ENCODE measurements around the gene IQCN.
A peak's percentile ranks its signal among the peaks of the same experiment; 100 is the strongest.

IQCN gene

GRCh38 chr19:18229474-18229873 lies 44.8 kb downstream of the IQCN start:
- Histone ChIP-seq H3K4me3 (ENCODE audit: low read depth, low read length) (no peak overlapping the region), H3K9me3 (ENCODE audit: control insufficient read depth, insufficient read depth, low read depth, low read length) (no peaks in the 10 kb centered on the region), H3K27ac (ENCODE audit: extremely low read depth, low read depth, low read length) (no peak overlapping the region), H3K4me1 (ENCODE audit: control insufficient read depth, insufficient read depth, low read length) (no peaks in the 10 kb centered on the region; the same call in 1 of the 2 replicates), H3K36me3 (ENCODE audit: control insufficient read depth in 2 of 2, insufficient read depth in 1 of 2, low read length in 2 of 2) (no peaks in the 10 kb centered on the region)
- CTCF ChIA-PET: interaction anchor here (2.0 kb wide), 1 partner anchor 22 kb away, joined by 6 read pairs; no protein-coding TSS in a partner anchor
- POLR2A ChIA-PET: no interaction called here
- TF ChIP-seq SCRT2 (tag by site-specific recombination; IDR thresholded peaks at IDR 0.05) (no peak), GLIS2 (tag by site-specific recombination; IDR thresholded peaks at IDR 0.05) (no peak), ZNF580 (tag by site-specific recombination; IDR thresholded peaks at IDR 0.05) (0 out of 2 replicates have a peak, but pooled peaks have one; percentile 12)
- TF ChIP-seq, protein P1, sequence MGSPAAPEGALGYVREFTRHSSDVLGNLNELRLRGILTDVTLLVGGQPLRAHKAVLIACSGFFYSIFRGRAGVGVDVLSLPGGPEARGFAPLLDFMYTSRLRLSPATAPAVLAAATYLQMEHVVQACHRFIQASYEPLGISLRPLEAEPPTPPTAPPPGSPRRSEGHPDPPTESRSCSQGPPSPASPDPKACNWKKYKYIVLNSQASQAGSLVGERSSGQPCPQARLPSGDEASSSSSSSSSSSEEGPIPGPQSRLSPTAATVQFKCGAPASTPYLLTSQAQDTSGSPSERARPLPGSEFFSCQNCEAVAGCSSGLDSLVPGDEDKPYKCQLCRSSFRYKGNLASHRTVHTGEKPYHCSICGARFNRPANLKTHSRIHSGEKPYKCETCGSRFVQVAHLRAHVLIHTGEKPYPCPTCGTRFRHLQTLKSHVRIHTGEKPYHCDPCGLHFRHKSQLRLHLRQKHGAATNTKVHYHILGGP (tag by site-specific recombination; IDR thresholded peaks at IDR 0.05): no peak
- TF ChIP-seq, protein P2, sequence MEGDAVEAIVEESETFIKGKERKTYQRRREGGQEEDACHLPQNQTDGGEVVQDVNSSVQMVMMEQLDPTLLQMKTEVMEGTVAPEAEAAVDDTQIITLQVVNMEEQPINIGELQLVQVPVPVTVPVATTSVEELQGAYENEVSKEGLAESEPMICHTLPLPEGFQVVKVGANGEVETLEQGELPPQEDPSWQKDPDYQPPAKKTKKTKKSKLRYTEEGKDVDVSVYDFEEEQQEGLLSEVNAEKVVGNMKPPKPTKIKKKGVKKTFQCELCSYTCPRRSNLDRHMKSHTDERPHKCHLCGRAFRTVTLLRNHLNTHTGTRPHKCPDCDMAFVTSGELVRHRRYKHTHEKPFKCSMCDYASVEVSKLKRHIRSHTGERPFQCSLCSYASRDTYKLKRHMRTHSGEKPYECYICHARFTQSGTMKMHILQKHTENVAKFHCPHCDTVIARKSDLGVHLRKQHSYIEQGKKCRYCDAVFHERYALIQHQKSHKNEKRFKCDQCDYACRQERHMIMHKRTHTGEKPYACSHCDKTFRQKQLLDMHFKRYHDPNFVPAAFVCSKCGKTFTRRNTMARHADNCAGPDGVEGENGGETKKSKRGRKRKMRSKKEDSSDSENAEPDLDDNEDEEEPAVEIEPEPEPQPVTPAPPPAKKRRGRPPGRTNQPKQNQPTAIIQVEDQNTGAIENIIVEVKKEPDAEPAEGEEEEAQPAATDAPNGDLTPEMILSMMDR (tag by site-specific recombination; IDR thresholded peaks at IDR 0.05): 0 out of 2 replicates have a peak, but pooled peaks have one; percentile 7

- Histone ChIP-seq H3K27ac (ENCODE audit: extremely low read depth, low read depth, low read length) (no peak overlapping the region), H3K4me3 (ENCODE audit: low read depth, low read length) (no peak overlapping the region), H3K36me3 (ENCODE audit: control insufficient read depth in 2 of 2, insufficient read depth in 1 of 2, low read length in 2 of 2) (no peaks in the 10 kb centered on the region), H3K4me1 (ENCODE audit: control insufficient read depth, insufficient read depth, low read length) (no peaks in the 10 kb centered on the region; the same call in 1 of the 2 replicates), H3K9me3 (ENCODE audit: control insufficient read depth, insufficient read depth, low read depth, low read length) (no peaks in the 10 kb centered on the region)
- TF ChIP-seq ZNF785 (tag by site-specific recombination; IDR thresholded peaks at IDR 0.05): no peak
- no peak for TF ChIP-seq ZNF140 (tag by site-specific recombination; IDR thresholded peaks at IDR 0.05)
- TF ChIP-seq GLI4 (tag by site-specific recombination; IDR thresholded peaks at IDR 0.05): no peak
- TF ChIP-seq KLF9 (tag by site-specific recombination; IDR thresholded peaks at IDR 0.05; ENCODE audit: low read depth): no peak
- TF ChIP-seq ZNF202 (tag by site-specific recombination; IDR thresholded peaks at IDR 0.05; ENCODE audit: borderline replicate concordance): no peak
- TF ChIP-seq ZBTB20 (tag by site-specific recombination; IDR thresholded peaks at IDR 0.05): no peak
- TF ChIP-seq MYNN (tag by site-specific recombination; IDR thresholded peaks at IDR 0.05; ENCODE audit: borderline replicate concordance): no peak
- CTCF ChIA-PET: interaction anchor here (0.6 kb wide), 2 partner anchors 11 to 28 kb away, joined by 3 read pairs; no protein-coding TSS in a partner anchor
- POLR2A ChIA-PET: no interaction called here
These were observed 46.4 kb downstream of the IQCN start for GRCh38 chr19:18227781-18228271.

DNA sequence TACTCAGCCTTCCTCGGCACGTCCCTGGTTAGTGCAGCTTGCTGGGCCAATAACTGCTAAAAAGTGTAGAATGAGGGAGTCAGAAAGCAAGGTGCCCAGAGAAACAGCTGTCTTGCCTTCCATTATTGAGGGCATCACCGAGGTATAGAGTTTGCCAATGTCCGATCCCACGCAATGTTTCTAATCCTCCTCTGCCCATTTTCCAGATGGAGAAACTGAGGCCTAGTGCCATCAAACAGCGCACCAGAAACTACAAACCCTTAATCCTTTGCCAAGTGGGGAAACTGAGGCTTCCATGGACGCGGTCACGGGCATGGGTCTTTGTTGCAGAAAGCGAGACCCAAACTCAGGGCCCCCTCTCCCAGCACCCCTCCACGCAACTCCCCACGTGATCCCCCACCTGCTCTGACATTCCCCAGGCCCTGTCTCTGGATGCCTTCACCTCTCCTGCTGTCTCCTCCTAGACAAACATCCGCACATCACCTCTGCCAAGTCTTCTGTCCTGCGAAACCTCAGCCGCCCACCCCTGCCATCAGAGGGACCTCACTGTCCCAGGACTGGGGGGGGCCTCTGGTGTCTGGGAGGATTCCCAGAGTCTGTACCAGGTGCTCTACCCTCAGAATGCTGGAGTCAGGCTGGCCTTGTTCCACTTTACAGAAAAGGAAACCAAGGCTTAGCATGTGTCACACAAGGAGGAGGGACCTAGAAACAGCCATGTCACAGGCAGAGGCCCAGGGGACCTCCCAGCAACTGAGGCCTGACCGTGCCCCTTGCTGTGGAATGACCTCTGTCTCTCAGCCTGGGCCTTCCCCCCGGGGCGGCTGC lies 47.1 kb downstream of the IQCN start:
- TF ChIP-seq PRDM4 (tag by site-specific recombination; IDR thresholded peaks at IDR 0.05): peak; percentile 69; the same call in 1 of the 2 replicates
- TF ChIP-seq ZNF341 (tag by site-specific recombination; IDR thresholded peaks at IDR 0.05; ENCODE audit: low read depth): no peak
- Histone ChIP-seq H3K4me1 (ENCODE audit: control insufficient read depth, insufficient read depth, low read length) (no peaks in the 10 kb centered on the region; the same call in 1 of the 2 replicates), H3K36me3 (ENCODE audit: control insufficient read depth in 2 of 2, insufficient read depth in 1 of 2, low read length in 2 of 2) (no peaks in the 10 kb centered on the region), H3K27ac (ENCODE audit: extremely low read depth, low read depth, low read length) (no peak overlapping the region), H3K4me3 (ENCODE audit: low read depth, low read length) (no peak overlapping the region), H3K9me3 (ENCODE audit: control insufficient read depth, insufficient read depth, low read depth, low read length) (no peaks in the 10 kb centered on the region)
- ChIA-PET POLR2A (no interaction called here), CTCF (no interaction called here)
